ENCODE results near the gene SS18L1. TPM values are rescaled to one million over a fixed set of nuclear protein-coding genes. Genes with fewer than 3 reads are reported as not detected.
A peak's percentile ranks its signal among the peaks of the same experiment; 100 is the strongest.

Gene SS18L1
- total and polyA plus RNA-seq, 5 donors, result 6.2 to 8.8 (median 8.1) TPM

DNA sequence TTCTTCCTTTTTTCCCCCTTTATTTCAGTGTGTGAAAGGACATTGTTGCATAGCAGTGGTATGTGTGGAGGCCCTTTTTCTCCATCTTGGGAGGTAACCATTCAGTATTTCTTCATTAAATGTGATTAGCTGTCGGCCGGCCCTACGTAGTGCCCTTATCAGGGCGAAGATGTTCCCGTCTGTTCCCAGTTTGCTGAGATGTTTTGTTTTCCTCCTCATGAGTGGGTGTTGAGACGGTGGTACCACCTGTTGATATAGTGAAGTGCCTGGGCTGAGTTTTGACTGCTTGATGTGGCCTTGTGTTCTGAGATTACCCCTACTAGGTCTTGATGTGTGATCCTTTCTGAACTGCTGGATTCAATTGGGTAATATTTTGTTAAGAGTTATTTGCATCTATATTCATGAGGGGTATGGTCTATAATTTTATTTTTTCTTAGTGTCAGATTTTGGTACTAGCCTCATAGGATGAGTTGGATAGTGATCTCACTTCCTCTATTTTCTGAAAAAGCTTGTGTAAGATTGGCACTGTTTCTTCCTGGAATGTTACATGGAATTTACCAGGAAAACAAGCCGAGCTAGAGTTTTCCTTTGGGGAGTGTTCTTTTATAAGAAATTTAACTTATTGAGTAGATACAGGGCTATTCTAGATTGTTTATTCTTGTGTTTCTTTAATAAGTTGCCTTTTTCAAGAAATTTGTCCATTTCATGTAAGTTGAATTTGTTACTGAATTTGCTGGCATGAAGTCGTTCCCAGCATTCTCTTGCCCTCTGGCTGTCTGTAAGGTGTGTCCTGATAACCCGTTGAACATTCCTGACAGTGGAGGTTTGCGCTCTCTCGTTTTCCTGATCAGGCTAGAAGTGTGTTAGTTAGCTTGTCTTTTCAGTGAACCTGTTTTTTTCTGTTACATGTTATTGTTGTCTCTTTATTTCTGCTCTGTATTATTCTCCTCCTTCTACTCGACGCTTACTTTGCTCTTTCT, 43.6 kb downstream of the SS18L1 start:
- DNase-seq, result peak in 1 of 3 donors; percentile 10
- Histone ChIP-seq H3K27me3 (ENCODE audit: control insufficient read depth, insufficient read depth) (no peaks in the 10 kb centered on the region), H3K27ac (ENCODE audit: low read length) (no peak overlapping the region), H3K4me3 (ENCODE audit: low read length) (no peak overlapping the region), H3K9me3 (ENCODE audit: control insufficient read depth, low read length) (no peaks in the 10 kb centered on the region), H3K4me1 (ENCODE audit: control insufficient read depth, insufficient read depth, low read length) (peaks cover 8% of the 10 kb centered on the region)
- intact Hi-C loops (cut with DNase I), result loop anchor here in 3 of 4 donors (10.0 kb wide), 3 partner anchors 98 to 198 kb away; partner anchors contain the start of gene RPS21 (in 1 of the 3)
- 47% methylated on average over 13 of the region's 13 CpGs for WGBS
- no peak for ATAC-seq

DNA sequence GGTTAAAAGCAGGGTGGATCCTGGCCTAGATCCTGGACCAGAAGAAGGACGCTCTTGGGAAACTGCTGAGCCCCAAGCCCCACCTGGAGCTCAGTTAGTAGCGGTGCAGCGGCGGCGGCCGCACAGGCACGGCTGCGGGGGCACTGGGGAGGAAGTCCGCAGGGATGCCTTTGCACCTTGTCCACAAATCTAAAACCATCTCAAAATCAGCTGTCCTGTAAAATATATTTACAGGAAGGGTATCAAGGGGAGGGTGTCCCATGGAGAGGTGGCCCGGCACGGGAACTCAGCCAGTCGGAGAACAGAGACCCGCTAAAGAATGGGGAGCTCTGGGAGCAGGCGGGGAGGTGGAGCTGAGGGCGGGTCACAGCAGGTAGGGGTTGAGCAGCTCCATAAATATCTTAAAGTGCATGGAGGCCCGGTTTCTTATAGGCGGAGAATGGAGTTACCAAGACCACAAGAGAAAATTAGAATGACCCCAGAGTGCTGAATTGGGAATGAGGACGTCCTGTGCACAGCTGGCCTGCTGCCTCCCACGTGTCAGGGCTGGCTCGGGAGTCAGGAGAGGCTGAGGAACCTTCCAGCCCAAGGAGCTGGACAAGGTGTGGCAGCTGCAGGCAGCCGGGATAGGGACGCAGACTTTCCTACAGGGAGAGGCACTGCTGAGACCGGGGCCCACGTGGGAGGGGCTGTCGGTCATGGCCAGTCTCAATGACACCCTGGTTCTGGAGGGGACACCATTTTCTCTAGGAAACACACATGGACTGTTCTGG, 47.3 kb downstream of the SS18L1 start:
- Histone ChIP-seq H3K9me3 (ENCODE audit: control insufficient read depth, low read length) (no peaks in the 10 kb centered on the region), H3K27ac (ENCODE audit: low read length) (no peak overlapping the region), H3K27me3 (ENCODE audit: control insufficient read depth, insufficient read depth) (no peaks in the 10 kb centered on the region), H3K4me1 (ENCODE audit: control insufficient read depth, insufficient read depth, low read length) (no peaks in the 10 kb centered on the region), H3K4me3 (ENCODE audit: low read length) (no peak overlapping the region)
- DNase-seq (peak in 1 of 3 donors; percentile 28), ATAC-seq (no peak)
- intact Hi-C loops (cut with DNase I), result no loop called here
- WGBS, result 84% methylated on average over 25 of the region's 25 CpGs

DNA sequence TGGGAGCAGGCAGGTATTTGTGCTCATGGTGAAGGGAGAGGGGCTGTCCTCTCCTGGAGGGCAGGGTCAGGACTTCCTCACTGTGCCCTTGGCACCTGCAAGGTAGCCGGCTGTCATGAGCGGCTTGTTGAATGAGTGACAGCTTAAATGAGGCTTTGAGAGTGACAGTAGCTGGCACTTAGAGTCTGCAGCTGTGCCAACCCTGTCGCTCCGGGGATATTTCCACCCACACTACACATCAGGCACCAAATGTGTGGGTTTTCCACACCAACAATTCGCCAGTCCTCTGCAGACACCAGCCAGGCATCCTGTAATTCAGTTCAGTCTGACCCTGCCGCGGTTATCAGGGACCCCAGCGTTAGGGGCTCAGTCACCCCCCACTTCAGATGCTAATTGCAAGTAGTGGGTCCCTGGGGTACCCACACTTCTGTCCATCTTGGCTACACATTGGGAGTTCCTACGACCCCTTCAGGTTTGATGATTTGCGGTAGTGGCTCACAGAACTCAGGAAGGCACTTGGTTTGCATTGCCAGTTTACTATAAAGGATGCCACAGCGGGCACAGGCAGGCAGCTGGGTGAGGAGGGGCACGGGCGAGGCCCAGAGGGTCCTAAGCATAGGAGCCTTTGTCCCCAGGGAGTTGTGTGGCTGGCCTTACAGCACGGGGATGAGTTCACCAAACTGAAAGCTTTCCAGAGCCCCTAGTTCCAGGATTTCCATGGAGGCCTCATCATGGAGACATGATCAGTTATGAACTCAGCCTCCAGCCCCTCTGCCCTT, 48.4 kb downstream of the SS18L1 start:
- WGBS, result 76% methylated on average over 14 of the region's 14 CpGs
- H3K27me3 ChIP-seq (ENCODE audit: control insufficient read depth, insufficient read depth), result no peaks in the 10 kb centered on the region
- no peak overlapping the region for H3K4me3 ChIP-seq (ENCODE audit: low read length)
- intact Hi-C loops (cut with DNase I), result no loop called here
- peak; percentile 37 to 39 for ATAC-seq
- H3K27ac ChIP-seq (ENCODE audit: low read length), result no peak overlapping the region
- peak in 1 of 3 donors; percentile 26 for DNase-seq
- no peaks in the 10 kb centered on the region for H3K4me1 ChIP-seq (ENCODE audit: control insufficient read depth, insufficient read depth, low read length)
- no peaks in the 10 kb centered on the region for H3K9me3 ChIP-seq (ENCODE audit: control insufficient read depth, low read length)

DNA sequence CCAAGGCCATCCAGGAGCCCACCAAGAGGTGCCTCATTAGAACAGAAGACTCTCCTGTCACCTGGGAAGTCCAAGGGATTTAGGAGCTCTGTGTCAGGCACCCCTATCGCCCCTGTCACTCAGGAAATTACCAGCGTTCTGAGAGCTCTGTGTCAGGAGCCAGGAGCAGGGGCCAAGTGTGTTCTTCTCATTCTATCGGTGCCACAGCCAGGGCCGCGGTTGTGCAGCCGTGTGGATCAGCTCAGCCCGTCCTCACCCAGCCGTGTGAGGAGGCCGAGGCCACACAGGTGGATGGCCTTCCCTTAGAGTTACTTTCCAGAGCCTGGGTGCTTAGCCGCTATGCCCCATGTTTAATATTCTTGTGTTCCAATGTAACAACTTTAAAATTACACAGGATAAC, 49.1 kb downstream of the SS18L1 start:
- intact Hi-C loops (cut with DNase I), result no loop called here
- Histone ChIP-seq H3K9me3 (ENCODE audit: control insufficient read depth, low read length) (no peaks in the 10 kb centered on the region), H3K27ac (ENCODE audit: low read length) (no peak overlapping the region), H3K27me3 (ENCODE audit: control insufficient read depth, insufficient read depth) (no peaks in the 10 kb centered on the region), H3K4me1 (ENCODE audit: control insufficient read depth, insufficient read depth, low read length) (no peaks in the 10 kb centered on the region), H3K4me3 (ENCODE audit: low read length) (no peak overlapping the region)
- ATAC-seq (no peak), DNase-seq (peak in 1 of 3 donors; percentile 19)
- 68% methylated on average over 10 of the region's 10 CpGs for WGBS

DNA sequence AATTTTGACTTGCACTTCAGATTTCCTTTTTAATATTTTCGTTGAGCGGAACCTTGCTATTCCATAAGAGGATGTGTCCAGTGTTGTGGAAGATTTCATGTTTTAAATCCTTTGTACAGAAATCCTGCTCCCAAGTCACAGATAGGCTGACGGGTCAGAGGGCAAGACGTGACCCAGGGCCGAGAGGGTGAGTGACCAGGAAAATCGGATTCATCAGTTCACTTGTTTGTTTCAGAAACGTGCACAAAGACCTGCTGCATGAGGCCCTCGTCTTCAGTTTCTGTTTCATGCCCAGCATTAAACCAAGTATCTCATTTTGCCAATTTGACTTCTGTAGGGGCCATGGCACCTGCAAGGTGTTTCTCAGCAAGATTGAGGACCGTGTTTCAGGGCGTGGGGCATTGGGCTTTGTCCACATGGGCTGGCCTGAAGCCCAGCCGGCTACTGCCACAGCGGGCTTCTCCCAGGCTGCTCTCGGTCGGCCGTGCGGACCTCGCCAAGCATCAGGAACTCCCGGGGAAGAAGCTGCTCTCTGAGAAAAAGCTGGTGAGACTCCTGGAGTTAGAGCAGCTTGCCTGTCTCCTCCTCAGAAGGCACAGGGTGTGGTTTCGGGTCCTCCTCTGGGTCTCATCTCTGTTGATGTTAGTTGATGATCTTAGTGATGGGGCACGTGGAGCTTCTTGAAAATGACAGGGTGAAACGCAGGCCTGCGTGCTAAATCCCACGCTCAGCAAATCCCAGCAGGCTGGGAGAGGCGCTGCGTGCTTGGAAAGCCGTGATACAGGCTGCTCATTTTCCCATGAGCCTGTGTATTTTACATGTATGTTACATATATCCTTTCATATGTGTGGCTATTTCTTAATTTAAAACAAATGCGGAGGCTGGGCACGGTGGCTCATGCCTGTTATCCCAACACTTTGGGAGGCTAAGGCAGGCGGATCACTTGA, 49.8 kb downstream of the SS18L1 start:
- Histone ChIP-seq H3K27me3 (ENCODE audit: control insufficient read depth, insufficient read depth) (no peaks in the 10 kb centered on the region), H3K4me3 (ENCODE audit: low read length) (no peak overlapping the region), H3K27ac (ENCODE audit: low read length) (no peak overlapping the region), H3K9me3 (ENCODE audit: control insufficient read depth, low read length) (no peaks in the 10 kb centered on the region), H3K4me1 (ENCODE audit: control insufficient read depth, insufficient read depth, low read length) (no peaks in the 10 kb centered on the region)
- ATAC-seq, result no peak
- 90% methylated on average over 29 of the region's 29 CpGs for WGBS
- DNase-seq, result peak in 1 of 3 donors; percentile 28
- intact Hi-C loops (cut with DNase I), result no loop called here

DNA sequence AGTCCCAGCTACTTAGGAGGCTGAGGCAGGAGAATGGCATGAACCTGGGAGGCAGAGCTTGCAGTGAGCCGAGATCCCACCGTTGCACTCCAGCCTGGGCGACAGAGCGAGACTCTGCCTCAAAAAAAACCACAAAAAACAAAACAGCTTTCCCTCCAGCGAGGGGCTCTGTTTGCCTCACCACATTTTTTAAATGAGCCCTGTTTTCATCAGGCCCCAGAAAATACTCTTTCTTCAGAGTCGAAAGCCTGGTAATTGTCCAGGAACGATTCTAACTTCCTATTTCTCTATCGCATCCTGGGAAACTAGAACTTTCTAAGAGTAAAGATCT, 51.5 kb downstream of the SS18L1 start:
- H3K9me3 ChIP-seq (ENCODE audit: control insufficient read depth, low read length), result no peaks in the 10 kb centered on the region
- no peaks in the 10 kb centered on the region for H3K27me3 ChIP-seq (ENCODE audit: control insufficient read depth, insufficient read depth)
- intact Hi-C loops (cut with DNase I), result no loop called here
- WGBS, result 77% methylated on average over 8 of the region's 8 CpGs
- no peak overlapping the region for H3K4me3 ChIP-seq (ENCODE audit: low read length)
- no peaks in the 10 kb centered on the region for H3K4me1 ChIP-seq (ENCODE audit: control insufficient read depth, insufficient read depth, low read length)
- ATAC-seq (no peak), DNase-seq (no peak)
- H3K27ac ChIP-seq (ENCODE audit: low read length), result no peak overlapping the region

DNA sequence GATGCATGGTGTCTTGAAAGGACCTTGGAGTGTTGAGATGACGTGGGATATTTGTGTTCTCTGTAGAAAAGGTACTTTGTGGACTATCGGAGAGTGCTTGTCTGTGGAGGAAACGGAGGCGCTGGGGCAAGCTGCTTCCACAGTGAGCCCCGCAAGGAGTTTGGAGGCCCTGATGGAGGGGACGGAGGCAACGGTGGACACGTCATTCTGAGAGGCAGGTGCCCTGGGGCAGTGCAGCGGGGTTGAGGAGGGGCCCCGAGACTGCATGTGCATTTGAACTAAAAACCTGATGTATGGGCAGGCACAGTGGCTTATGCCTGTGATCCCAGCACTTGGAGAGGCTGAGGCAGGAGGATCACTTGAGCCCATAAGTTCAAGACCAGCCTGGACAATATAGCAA, 52.2 kb downstream of the SS18L1 start:
- H3K4me1 ChIP-seq (ENCODE audit: control insufficient read depth, insufficient read depth, low read length), result no peaks in the 10 kb centered on the region
- ATAC-seq (no peak), DNase-seq (peak in 1 of 3 donors; percentile 11)
- no peaks in the 10 kb centered on the region for H3K9me3 ChIP-seq (ENCODE audit: control insufficient read depth, low read length)
- intact Hi-C loops (cut with DNase I), result no loop called here
- H3K4me3 ChIP-seq (ENCODE audit: low read length), result no peak overlapping the region
- H3K27me3 ChIP-seq (ENCODE audit: control insufficient read depth, insufficient read depth), result no peaks in the 10 kb centered on the region
- no peak overlapping the region for H3K27ac ChIP-seq (ENCODE audit: low read length)
- WGBS, result 93% methylated on average over 10 of the region's 10 CpGs

DNA sequence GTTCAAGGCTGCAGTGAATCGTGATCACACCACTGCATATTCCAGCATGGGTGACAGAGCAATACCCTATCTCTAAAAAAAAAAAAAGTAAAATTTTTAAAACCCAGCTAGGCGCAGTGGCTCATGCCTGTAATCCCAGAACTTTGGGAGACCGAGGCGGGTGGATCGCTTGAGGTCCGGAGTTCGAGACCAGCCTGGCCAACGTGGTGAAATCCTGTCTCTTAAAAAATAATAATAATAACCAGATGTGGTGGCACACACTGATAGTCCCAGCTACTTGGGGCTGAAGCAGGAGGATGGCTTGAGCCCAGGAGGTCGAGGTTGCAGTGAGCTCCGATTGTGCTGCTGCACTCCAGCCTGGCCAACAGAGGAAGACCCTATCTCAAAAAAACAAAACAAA, 52.7 kb downstream of the SS18L1 start:
- H3K27ac ChIP-seq (ENCODE audit: low read length), result no peak overlapping the region
- no peaks in the 10 kb centered on the region for H3K9me3 ChIP-seq (ENCODE audit: control insufficient read depth, low read length)
- H3K4me3 ChIP-seq (ENCODE audit: low read length), result no peak overlapping the region
- H3K4me1 ChIP-seq (ENCODE audit: control insufficient read depth, insufficient read depth, low read length), result no peaks in the 10 kb centered on the region
- intact Hi-C loops (cut with DNase I), result no loop called here
- no peaks in the 10 kb centered on the region for H3K27me3 ChIP-seq (ENCODE audit: control insufficient read depth, insufficient read depth)
- ATAC-seq (no peak), DNase-seq (no peak)
- WGBS, result 95% methylated on average over 10 of the region's 10 CpGs

DNA sequence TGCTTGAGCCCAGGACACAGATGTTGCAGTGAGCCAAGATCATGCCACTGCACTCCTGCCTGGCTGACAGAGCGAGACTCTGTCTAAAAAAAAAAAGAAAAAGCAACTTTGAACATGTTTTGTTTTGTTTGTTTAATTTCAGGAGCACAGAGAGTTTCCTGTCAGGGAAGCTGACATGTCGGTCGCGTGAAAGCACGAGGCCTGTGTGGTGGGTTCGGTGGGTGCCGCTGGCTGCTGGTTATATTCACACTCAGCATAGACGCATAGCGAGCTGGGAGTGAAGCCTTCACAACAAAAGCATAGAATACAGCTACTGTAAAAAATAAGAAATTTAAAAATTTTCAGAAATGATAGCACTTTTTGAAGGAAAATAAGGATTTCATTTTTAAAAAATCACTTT, 53.7 kb downstream of the SS18L1 start:
- Histone ChIP-seq H3K27ac (ENCODE audit: low read length) (no peak overlapping the region), H3K27me3 (ENCODE audit: control insufficient read depth, insufficient read depth) (no peaks in the 10 kb centered on the region), H3K9me3 (ENCODE audit: control insufficient read depth, low read length) (no peaks in the 10 kb centered on the region), H3K4me1 (ENCODE audit: control insufficient read depth, insufficient read depth, low read length) (no peaks in the 10 kb centered on the region), H3K4me3 (ENCODE audit: low read length) (no peak overlapping the region)
- WGBS, result 85% methylated on average over 9 of the region's 9 CpGs
- ATAC-seq (no peak), DNase-seq (no peak)
- intact Hi-C loops (cut with DNase I), result no loop called here

DNA sequence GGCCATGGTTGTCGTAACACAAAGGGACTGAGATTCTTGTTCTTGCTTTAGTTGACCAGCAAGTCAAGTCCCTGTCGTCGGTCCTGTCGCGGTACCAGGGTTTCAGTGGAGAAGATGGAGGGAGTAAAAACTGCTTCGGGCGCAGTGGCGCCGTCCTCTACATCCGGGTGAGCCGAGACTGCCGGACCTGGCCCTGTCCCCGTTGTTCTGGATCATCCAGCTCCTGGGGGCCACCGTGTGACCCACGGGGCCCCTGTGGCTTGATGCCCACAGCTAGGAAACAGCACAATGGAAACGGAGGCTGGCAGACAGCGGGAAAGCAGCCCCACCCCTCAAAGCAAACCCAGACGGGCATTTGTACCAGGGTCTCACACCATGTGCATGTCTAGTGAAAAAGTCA, 54.2 kb downstream of the SS18L1 start:
- WGBS, result 96% methylated on average over 18 of the region's 18 CpGs
- no peak overlapping the region for H3K27ac ChIP-seq (ENCODE audit: low read length)
- H3K9me3 ChIP-seq (ENCODE audit: control insufficient read depth, low read length), result no peaks in the 10 kb centered on the region
- peak in 1 of 3 donors; percentile 34 for DNase-seq
- intact Hi-C loops (cut with DNase I), result no loop called here
- H3K4me3 ChIP-seq (ENCODE audit: low read length), result no peak overlapping the region
- no peaks in the 10 kb centered on the region for H3K4me1 ChIP-seq (ENCODE audit: control insufficient read depth, insufficient read depth, low read length)
- no peak for ATAC-seq
- no peaks in the 10 kb centered on the region for H3K27me3 ChIP-seq (ENCODE audit: control insufficient read depth, insufficient read depth)

All from right cardiac atrium (tissue), 5 donors.